Measurements from ENCODE around the gene FTSJ3. TPM values are rescaled to one million over a fixed set of nuclear protein-coding genes. Genes with fewer than 3 reads are reported as not detected.
"Not testable (repeated sequence)": the region's sequence is repeated elsewhere in the genome, so short reads cannot be mapped to it uniquely, and the experiment has no call there.

The FTSJ3 gene
- total and polyA plus RNA-seq, 4 experiments from 2014 or later, result 12.3 to 62.2 (median 51.5) TPM

DNA sequence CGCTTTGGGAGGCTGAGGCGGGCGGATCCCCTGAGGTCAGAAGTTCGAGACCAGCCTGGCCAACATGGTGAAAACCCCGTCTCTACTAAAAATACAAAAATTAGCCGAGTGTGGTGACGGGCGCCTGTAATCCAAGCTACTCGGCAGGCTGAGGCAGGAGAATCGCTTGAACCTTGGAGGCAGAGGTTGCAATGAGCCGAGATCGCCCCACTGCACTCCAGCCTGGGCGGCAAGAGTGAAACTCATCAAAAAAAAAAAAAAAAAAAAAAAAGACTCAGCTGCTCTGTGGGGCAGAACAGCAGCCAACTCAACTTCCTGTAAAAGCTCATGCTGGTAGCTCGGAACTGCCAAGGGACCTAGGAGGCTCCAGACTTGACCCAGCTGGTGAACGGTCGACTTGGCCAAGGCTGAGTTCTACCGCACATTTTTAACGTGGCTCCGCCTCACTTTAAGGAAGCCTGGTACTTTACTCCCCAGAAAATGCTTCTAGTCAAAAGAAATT is 16.0 kb upstream of the FTSJ3 start:
- ChIA-PET POLR2A (ENCODE audit: partially characterized antibody) (interaction anchor here (0.6 to 8.8 kb wide), 18 partner anchors 14 to 662 kb away, joined by 3 to 104 read pairs (median 4); partner anchors contain the start of genes CCDC47, DDX42, FTSJ3 and LIMD2), CTCF (ENCODE audit: partially characterized antibody) (interaction anchor here (0.6 to 2.6 kb wide), 9 partner anchors 9 to 413 kb away, joined by 3 to 16 read pairs (median 3); partner anchors contain the start of genes CCDC47, DDX42 and PSMC5)
- H3K4me1 Mint-ChIP-seq, result peaks cover 22 to 57% (median 37%) of the 10 kb centered on the region in 4 donors
- H3K9me3 Mint-ChIP-seq; H3K36me3 ChIP-seq (ENCODE audit: insufficient read depth, low read length); H3K9me3 ChIP-seq (ENCODE audit: control insufficient read depth in 1 of 2, low read length in 2 of 2); H3K27me3 ChIP-seq (ENCODE audit: insufficient read depth, low read length); H3K27me3 Mint-ChIP-seq: not testable (repeated sequence)
- DNase-seq, result peak in 2 of 5 donors; percentile 31 to 57
- peak overlapping the region; percentile 82 to 88 (median 86) for H3K4me3 Mint-ChIP-seq
- peak overlapping the region; percentile 87 to 95 (median 92) for H3K27ac Mint-ChIP-seq
- intact Hi-C loops (cut with micrococcal nuclease), result loop anchor here (1.0 to 10.0 kb wide), 7 partner anchors 16 to 661 kb away; partner anchors contain the start of genes CCDC47, CEP95, DCAF7 and DDX5
- peaks cover 0 to 15% of the 10 kb centered on the region in 2 donors for H3K36me3 Mint-ChIP-seq
- Histone ChIP-seq H3K27ac (ENCODE audit: low read depth, low read length) (peak overlapping the region; percentile 84), H3K4me1 (ENCODE audit: insufficient read depth, low read length) (peaks cover 48% of the 10 kb centered on the region), H3K4me3 (ENCODE audit: low read length in 2 of 2) (peak overlapping the region; percentile 42 to 72)

DNA sequence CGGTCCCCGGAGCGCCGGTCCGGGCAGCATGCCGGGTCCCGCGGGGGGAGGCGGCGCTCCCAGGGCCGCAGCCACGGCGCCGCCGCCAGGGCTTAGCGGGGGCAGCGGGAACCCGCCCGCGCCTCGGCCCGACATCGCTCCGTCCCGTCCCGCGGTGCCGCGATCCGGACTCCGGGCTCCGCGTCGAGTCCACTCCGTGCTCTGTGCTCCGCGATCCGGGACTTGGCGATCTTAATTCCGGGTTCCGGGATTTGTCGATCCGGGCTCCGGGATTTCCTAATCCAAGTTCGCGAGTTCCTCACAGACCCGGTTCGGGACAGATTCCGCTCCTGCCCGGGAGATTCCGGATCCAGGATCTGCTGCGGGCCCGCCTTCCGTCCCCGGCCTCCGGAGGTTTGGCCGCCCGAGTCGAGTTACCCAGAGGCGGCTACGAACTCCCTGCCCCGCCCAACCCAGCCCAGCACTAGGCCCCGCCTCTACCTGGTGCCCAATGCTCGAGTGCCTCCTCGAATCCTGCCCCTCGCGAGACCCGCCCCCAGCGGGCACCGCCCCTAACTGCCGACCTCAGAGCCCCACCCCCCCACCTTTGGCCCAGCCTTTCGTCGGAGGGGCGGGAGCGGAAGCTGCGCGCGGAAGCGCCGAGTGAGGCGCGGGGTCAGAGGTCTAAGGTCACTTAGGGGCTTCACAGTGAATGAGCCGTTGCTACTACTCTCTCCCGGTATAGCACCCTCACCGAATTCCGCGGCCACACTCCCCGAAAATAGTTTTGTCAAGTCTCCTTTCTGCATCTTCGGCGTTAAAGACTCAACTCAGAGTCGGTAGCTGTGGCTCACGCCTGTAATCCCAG is 15.3 kb upstream of the FTSJ3 start, which contains the start of gene SMARCD2:
Gene SMARCD2 (minus strand): TSS at position 146 of the 847 bp plus-strand sequence. CDS start 11 bp downstream, at position 135.
- Mint-ChIP-seq H3K9me3 (no peaks in the 10 kb centered on the region), H3K4me3 (peak within 1 kb of the TSS; percentile 86 to 97 (median 94)), H3K4me1 (peaks cover 17 to 57% (median 35%) of the 10 kb centered on the region in 4 donors), H3K27ac (peak within 1 kb of the TSS; percentile 87 to 96 (median 95)), H3K27me3 (no peaks in the 10 kb centered on the region), H3K36me3 (peaks cover 0 to 16% of the 10 kb centered on the region in 2 donors)
- intact Hi-C loops (cut with micrococcal nuclease), result loop anchor here (1.0 to 10.0 kb wide), 7 partner anchors 15 to 662 kb away; partner anchors contain the start of genes CCDC47, CEP95, DCAF7 and DDX5
- H3K27me3 ChIP-seq (ENCODE audit: insufficient read depth, low read length), result no peaks in the 10 kb centered on the region
- peak within 1 kb of the TSS; percentile 58 to 72 for H3K4me3 ChIP-seq (ENCODE audit: low read length in 2 of 2)
- peak; percentile 97 to 98 (median 98) for DNase-seq
- no peaks in the 10 kb centered on the region for H3K36me3 ChIP-seq (ENCODE audit: insufficient read depth, low read length)
- ChIA-PET POLR2A (ENCODE audit: partially characterized antibody) (interaction anchor here (0.7 to 8.8 kb wide), 17 partner anchors 14 to 663 kb away, joined by 3 to 104 read pairs (median 4); partner anchors contain the start of genes CCDC47, DDX42, FTSJ3 and LIMD2), CTCF (ENCODE audit: partially characterized antibody) (interaction anchor here (0.8 to 2.6 kb wide), 7 partner anchors 8 to 412 kb away, joined by 3 to 16 read pairs (median 3); partner anchors contain the start of genes CCDC47, DDX42 and PSMC5)
- peak within 1 kb of the TSS; percentile 84 for H3K27ac ChIP-seq (ENCODE audit: low read depth, low read length)
- peaks cover 48% of the 10 kb centered on the region for H3K4me1 ChIP-seq (ENCODE audit: insufficient read depth, low read length)
- no peaks in the 10 kb centered on the region for H3K9me3 ChIP-seq (ENCODE audit: control insufficient read depth in 1 of 2, low read length in 2 of 2)

DNA sequence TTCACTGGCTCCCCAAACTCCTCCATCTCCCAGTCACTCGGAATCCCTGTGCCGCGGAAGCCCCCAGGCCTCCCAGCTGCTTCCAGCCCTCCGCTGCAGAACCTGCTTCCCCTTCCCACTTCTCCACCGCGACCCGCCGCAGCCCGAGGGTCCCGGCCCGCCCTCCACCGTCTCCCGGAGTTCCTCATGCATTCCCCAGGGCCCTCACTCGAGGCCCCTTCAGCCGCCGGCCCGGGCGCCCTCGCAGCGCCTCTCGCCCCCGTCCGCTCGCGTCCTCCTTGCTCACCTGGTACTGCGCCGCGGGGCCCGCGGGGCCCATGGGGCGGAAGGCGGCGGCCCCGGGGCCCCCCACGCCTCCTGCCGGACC is 14.7 kb upstream of the FTSJ3 start:
- CTCF ChIA-PET (ENCODE audit: partially characterized antibody), result interaction anchor here (1.1 to 4.8 kb wide), 3 partner anchors 11 to 132 kb away, joined by 3 to 21 read pairs (median 7); no protein-coding TSS in a partner anchor
- H3K4me1 ChIP-seq (ENCODE audit: insufficient read depth, low read length), result peaks cover 51% of the 10 kb centered on the region
- peak overlapping the region; percentile 84 for H3K27ac ChIP-seq (ENCODE audit: low read depth, low read length)
- H3K4me3 ChIP-seq (ENCODE audit: low read length in 2 of 2), result peak overlapping the region; percentile 58 to 72
- POLR2A ChIA-PET (ENCODE audit: partially characterized antibody), result interaction anchor here (0.6 to 8.8 kb wide), 10 partner anchors 9 to 664 kb away, joined by 3 to 93 read pairs (median 6); partner anchors contain the start of genes CCDC47, CEP95, DDX42 and DDX5
- no peaks in the 10 kb centered on the region for H3K27me3 ChIP-seq (ENCODE audit: insufficient read depth, low read length)
- peak in 1 of 5 donors; percentile 62 for DNase-seq
- Mint-ChIP-seq H3K36me3 (peaks cover 0 to 17% of the 10 kb centered on the region in 2 donors), H3K4me1 (peaks cover 17 to 56% (median 35%) of the 10 kb centered on the region in 4 donors), H3K9me3 (no peaks in the 10 kb centered on the region), H3K27ac (peak overlapping the region; percentile 85 to 96 (median 93)), H3K27me3 (no peaks in the 10 kb centered on the region), H3K4me3 (peak overlapping the region; percentile 85 to 97 (median 94))
- H3K36me3 ChIP-seq (ENCODE audit: insufficient read depth, low read length), result no peaks in the 10 kb centered on the region
- intact Hi-C loops (cut with micrococcal nuclease), result loop anchor here (2.0 to 10.0 kb wide), 3 partner anchors 143 to 663 kb away; partner anchors contain the start of genes CEP95, DDX5 and MAP3K3
- H3K9me3 ChIP-seq (ENCODE audit: control insufficient read depth in 1 of 2, low read length in 2 of 2), result no peaks in the 10 kb centered on the region

DNA sequence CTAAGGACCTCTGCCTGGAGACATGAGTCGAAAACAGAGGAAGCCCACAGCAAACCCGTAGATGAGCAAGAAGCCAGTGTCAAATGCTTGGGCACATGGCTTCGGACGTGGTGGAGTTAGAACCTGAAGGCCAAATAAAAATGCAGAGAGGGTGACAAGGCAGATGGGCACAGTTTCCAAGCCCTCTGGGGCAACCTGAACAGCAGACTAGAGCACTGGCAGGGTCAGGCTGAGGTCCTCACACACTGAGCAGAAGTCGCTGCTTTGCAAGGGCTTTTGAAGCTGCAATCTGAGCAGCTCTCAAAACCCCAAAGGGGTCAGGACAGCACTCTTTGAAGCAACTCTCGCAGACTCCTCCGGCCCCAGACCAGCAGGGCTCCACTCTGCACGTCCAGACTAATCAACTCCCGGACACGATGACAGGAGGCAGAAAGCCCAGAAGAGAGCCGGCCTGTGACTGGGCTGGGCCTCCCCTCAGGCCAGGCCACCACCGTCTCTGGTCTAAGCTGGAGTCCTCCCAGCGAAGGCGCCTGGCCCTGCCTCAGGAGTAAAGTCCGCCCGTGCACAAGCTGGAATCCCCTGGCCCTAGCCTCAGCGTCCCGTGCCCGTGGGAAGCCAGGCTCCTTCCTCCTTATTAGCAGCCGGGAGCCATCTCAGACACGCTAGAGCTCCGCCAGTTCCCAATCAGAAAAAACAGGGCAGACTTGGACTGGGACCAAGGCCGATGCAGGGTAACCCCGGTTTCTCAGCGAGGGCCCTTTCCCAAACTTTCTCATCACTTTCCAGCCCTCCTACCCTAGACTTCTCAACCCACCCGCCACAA is 14.1 kb upstream of the FTSJ3 start:
- ChIA-PET POLR2A (ENCODE audit: partially characterized antibody) (interaction anchor here (0.6 to 8.8 kb wide), 11 partner anchors 8 to 664 kb away, joined by 3 to 93 read pairs (median 6); partner anchors contain the start of genes CCDC47, CEP95, DDX42 and DDX5), CTCF (ENCODE audit: partially characterized antibody) (interaction anchor here (1.1 to 4.8 kb wide), 4 partner anchors 11 to 131 kb away, joined by 3 to 21 read pairs (median 6); partner anchors contain the start of genes CCDC47 and DDX42)
- H3K4me1 ChIP-seq (ENCODE audit: insufficient read depth, low read length), result peaks cover 53% of the 10 kb centered on the region
- peak overlapping the region; percentile 87 to 96 (median 95) for H3K27ac Mint-ChIP-seq
- H3K9me3 ChIP-seq (ENCODE audit: control insufficient read depth in 1 of 2, low read length in 2 of 2), result no peaks in the 10 kb centered on the region
- DNase-seq, result no peak
- peaks cover 5% of the 10 kb centered on the region for H3K36me3 ChIP-seq (ENCODE audit: insufficient read depth, low read length)
- no peaks in the 10 kb centered on the region for H3K27me3 ChIP-seq (ENCODE audit: insufficient read depth, low read length)
- peaks cover 18 to 56% (median 35%) of the 10 kb centered on the region in 4 donors for H3K4me1 Mint-ChIP-seq
- intact Hi-C loops (cut with micrococcal nuclease), result loop anchor here (2.0 to 10.0 kb wide), 3 partner anchors 143 to 663 kb away; partner anchors contain the start of genes CEP95, DDX5 and MAP3K3
- no peaks in the 10 kb centered on the region for H3K9me3 Mint-ChIP-seq
- peak overlapping the region; percentile 58 to 72 for H3K4me3 ChIP-seq (ENCODE audit: low read length in 2 of 2)
- no peaks in the 10 kb centered on the region for H3K27me3 Mint-ChIP-seq
- peak overlapping the region; percentile 85 to 97 (median 94) for H3K4me3 Mint-ChIP-seq
- peak overlapping the region; percentile 84 for H3K27ac ChIP-seq (ENCODE audit: low read depth, low read length)
- peaks cover 2 to 23% of the 10 kb centered on the region in 2 donors for H3K36me3 Mint-ChIP-seq

DNA sequence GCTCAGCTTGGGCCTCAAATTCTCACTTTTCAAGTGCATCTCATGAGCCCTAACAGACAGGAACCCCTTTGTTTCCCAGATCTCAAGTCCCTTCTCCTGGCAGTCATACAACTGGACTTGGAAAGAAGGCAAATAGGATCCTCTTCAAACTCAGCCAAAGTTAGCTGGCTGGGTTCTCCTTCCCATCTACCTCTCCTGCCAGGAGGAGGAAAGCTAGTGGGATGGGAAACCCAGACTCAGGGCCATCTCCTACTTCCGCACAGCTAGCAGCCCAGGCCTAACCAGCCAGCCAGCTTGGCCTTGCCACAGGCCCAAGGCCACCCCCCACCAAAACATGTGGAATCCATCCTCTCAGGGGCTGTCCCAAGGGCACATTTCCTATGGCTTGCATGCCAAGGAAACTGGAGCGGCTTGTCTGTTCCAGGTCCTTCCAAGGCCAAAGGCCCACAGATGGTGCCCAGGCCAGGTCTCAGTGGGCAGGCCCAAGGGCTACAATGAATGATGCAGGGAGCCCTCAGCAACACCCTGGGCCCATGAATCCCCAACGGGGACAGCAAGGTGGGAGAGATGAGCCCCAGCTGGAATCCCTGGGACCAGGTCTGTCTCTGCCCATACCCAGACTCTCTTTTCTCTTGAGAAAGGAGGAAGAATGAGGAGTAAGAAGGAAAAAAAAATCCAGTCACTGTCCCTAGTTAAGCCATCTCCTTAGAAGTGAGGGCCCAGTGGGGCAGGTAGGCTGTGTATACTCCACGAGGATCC is 13.3 kb upstream of the FTSJ3 start:
- H3K4me1 ChIP-seq (ENCODE audit: insufficient read depth, low read length), result peaks cover 53% of the 10 kb centered on the region
- no peak for DNase-seq
- H3K9me3 ChIP-seq (ENCODE audit: control insufficient read depth in 1 of 2, low read length in 2 of 2), result no peaks in the 10 kb centered on the region
- Mint-ChIP-seq H3K27me3 (no peaks in the 10 kb centered on the region), H3K4me3 (peak overlapping the region; percentile 85 to 97 (median 94)), H3K9me3 (no peaks in the 10 kb centered on the region), H3K4me1 (peaks cover 18 to 56% (median 36%) of the 10 kb centered on the region in 4 donors), H3K36me3 (peaks cover 4 to 27% of the 10 kb centered on the region in 2 donors), H3K27ac (peak overlapping the region; percentile 87 to 96 (median 95))
- peak overlapping the region; percentile 84 for H3K27ac ChIP-seq (ENCODE audit: low read depth, low read length)
- CTCF ChIA-PET (ENCODE audit: partially characterized antibody), result interaction anchor here (1.1 to 4.8 kb wide), 7 partner anchors 8 to 434 kb away, joined by 3 to 21 read pairs (median 6); partner anchors contain the start of genes CCDC47 and DDX42
- POLR2A ChIA-PET (ENCODE audit: partially characterized antibody), result interaction anchor here (0.9 to 8.8 kb wide), 9 partner anchors 8 to 665 kb away, joined by 3 to 93 read pairs (median 10); partner anchors contain the start of genes CCDC47, CEP95, DDX42 and DDX5
- intact Hi-C loops (cut with micrococcal nuclease), result loop anchor here (10.0 kb wide), 1 partner anchor 664 kb away; the partner anchor contains the start of genes CEP95 and DDX5
- no peaks in the 10 kb centered on the region for H3K27me3 ChIP-seq (ENCODE audit: insufficient read depth, low read length)
- peak overlapping the region; percentile 58 to 72 for H3K4me3 ChIP-seq (ENCODE audit: low read length in 2 of 2)
- H3K36me3 ChIP-seq (ENCODE audit: insufficient read depth, low read length), result peaks cover 12% of the 10 kb centered on the region

Measured in CD4-positive, alpha-beta memory T cell (primary cell).